ENCODE results near the gene KIF18A.

DNA sequence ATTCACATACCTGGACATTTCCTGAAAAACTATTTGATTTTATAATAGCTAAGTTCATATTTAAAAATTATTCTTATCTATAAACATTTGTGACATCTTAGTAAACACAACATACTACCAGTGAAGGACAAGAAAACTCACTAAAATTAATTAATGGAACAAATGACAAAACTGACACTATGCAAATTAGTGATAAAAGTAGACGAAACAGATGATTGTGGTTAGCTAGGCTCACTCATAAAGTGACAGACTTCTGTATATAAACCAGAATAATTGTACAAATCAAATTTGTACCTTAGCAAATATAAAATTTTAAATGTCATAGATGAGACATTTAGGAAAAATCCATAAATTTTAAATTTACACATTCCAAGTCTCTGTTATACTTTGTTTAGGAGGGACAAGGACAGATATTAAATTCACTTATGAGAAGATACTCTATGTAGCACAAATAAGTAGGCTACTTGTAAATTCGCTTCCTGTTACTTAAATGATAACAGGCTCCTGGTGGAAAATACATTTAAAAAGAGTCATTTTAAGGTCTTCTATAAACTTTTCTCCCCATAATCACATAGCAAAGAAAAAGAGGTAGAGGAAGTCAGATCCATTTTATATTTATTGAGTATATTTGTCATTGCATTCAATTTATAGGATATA lies 81.2 kb downstream of the KIF18A start:
- TF ChIP-seq, protein P1, sequence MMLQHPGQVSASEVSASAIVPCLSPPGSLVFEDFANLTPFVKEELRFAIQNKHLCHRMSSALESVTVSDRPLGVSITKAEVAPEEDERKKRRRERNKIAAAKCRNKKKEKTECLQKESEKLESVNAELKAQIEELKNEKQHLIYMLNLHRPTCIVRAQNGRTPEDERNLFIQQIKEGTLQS (IDR thresholded peaks at IDR 0.05) = no peak
- TF ChIP-seq RAD21 (IDR thresholded peaks at IDR 0.05) = no peak
- TF ChIP-seq, protein P2, sequence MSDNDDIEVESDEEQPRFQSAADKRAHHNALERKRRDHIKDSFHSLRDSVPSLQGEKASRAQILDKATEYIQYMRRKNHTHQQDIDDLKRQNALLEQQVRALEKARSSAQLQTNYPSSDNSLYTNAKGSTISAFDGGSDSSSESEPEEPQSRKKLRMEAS (IDR thresholded peaks at IDR 0.05) = no peak
- TF ChIP-seq, protein P3, sequence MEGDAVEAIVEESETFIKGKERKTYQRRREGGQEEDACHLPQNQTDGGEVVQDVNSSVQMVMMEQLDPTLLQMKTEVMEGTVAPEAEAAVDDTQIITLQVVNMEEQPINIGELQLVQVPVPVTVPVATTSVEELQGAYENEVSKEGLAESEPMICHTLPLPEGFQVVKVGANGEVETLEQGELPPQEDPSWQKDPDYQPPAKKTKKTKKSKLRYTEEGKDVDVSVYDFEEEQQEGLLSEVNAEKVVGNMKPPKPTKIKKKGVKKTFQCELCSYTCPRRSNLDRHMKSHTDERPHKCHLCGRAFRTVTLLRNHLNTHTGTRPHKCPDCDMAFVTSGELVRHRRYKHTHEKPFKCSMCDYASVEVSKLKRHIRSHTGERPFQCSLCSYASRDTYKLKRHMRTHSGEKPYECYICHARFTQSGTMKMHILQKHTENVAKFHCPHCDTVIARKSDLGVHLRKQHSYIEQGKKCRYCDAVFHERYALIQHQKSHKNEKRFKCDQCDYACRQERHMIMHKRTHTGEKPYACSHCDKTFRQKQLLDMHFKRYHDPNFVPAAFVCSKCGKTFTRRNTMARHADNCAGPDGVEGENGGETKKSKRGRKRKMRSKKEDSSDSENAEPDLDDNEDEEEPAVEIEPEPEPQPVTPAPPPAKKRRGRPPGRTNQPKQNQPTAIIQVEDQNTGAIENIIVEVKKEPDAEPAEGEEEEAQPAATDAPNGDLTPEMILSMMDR (IDR thresholded peaks at IDR 0.05; ENCODE audit: low read depth, low read length, missing input control) = no peak
- no peak for TF ChIP-seq JUND (IDR thresholded peaks at IDR 0.05)
- TF ChIP-seq TAF1 (conservative IDR thresholded peaks at IDR 0.05) = no peak
- TF ChIP-seq, protein P4, sequence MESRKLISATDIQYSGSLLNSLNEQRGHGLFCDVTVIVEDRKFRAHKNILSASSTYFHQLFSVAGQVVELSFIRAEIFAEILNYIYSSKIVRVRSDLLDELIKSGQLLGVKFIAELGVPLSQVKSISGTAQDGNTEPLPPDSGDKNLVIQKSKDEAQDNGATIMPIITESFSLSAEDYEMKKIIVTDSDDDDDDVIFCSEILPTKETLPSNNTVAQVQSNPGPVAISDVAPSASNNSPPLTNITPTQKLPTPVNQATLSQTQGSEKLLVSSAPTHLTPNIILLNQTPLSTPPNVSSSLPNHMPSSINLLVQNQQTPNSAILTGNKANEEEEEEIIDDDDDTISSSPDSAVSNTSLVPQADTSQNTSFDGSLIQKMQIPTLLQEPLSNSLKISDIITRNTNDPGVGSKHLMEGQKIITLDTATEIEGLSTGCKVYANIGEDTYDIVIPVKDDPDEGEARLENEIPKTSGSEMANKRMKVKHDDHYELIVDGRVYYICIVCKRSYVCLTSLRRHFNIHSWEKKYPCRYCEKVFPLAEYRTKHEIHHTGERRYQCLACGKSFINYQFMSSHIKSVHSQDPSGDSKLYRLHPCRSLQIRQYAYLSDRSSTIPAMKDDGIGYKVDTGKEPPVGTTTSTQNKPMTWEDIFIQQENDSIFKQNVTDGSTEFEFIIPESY (IDR thresholded peaks at IDR 0.05) = no peak
- TF ChIP-seq, protein P5, sequence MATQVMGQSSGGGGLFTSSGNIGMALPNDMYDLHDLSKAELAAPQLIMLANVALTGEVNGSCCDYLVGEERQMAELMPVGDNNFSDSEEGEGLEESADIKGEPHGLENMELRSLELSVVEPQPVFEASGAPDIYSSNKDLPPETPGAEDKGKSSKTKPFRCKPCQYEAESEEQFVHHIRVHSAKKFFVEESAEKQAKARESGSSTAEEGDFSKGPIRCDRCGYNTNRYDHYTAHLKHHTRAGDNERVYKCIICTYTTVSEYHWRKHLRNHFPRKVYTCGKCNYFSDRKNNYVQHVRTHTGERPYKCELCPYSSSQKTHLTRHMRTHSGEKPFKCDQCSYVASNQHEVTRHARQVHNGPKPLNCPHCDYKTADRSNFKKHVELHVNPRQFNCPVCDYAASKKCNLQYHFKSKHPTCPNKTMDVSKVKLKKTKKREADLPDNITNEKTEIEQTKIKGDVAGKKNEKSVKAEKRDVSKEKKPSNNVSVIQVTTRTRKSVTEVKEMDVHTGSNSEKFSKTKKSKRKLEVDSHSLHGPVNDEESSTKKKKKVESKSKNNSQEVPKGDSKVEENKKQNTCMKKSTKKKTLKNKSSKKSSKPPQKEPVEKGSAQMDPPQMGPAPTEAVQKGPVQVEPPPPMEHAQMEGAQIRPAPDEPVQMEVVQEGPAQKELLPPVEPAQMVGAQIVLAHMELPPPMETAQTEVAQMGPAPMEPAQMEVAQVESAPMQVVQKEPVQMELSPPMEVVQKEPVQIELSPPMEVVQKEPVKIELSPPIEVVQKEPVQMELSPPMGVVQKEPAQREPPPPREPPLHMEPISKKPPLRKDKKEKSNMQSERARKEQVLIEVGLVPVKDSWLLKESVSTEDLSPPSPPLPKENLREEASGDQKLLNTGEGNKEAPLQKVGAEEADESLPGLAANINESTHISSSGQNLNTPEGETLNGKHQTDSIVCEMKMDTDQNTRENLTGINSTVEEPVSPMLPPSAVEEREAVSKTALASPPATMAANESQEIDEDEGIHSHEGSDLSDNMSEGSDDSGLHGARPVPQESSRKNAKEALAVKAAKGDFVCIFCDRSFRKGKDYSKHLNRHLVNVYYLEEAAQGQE (IDR thresholded peaks at IDR 0.05) = no peak
- no peak for TF ChIP-seq SP1 (IDR thresholded peaks at IDR 0.05)
